NCI-H510A (cell line): ENCODE measurements around the gene NCK1.
A peak's percentile ranks its signal among the peaks of the same experiment; 100 is the strongest.

Source experiments
- DNase-seq: peaks from one replicate; lab custom pipeline; 2025; lab: John Stamatoyannopoulos, UW

The NCK1 gene

GRCh38 chr3:136861890-136862616 is at the start of gene NCK1:
Gene NCK1, plus strand, starts transcription at chr3:136862208. Its CDS starts 65,794 bp downstream, at chr3:136928002.
- peak; percentile 82 for DNase-seq

GRCh38 chr3:136817448-136817847 is 44.6 kb upstream of the NCK1 start:
- no peak for DNase-seq

- DNase-seq: peak; percentile 44
Measured at GRCh38 chr3:136818191-136818768, 43.7 kb upstream of the NCK1 start.

- DNase-seq: peak; percentile 63
Measured at GRCh38 chr3:136818769-136819391, 43.1 kb upstream of the NCK1 start, which contains the start of gene SLC35G2. Gene SLC35G2, plus strand, starts transcription at chr3:136819126. Its CDS starts 35,335 bp downstream, at chr3:136854461.

GRCh38 chr3:136819392-136819730 is 42.6 kb upstream of the NCK1 start:
- DNase-seq: no peak

DNA sequence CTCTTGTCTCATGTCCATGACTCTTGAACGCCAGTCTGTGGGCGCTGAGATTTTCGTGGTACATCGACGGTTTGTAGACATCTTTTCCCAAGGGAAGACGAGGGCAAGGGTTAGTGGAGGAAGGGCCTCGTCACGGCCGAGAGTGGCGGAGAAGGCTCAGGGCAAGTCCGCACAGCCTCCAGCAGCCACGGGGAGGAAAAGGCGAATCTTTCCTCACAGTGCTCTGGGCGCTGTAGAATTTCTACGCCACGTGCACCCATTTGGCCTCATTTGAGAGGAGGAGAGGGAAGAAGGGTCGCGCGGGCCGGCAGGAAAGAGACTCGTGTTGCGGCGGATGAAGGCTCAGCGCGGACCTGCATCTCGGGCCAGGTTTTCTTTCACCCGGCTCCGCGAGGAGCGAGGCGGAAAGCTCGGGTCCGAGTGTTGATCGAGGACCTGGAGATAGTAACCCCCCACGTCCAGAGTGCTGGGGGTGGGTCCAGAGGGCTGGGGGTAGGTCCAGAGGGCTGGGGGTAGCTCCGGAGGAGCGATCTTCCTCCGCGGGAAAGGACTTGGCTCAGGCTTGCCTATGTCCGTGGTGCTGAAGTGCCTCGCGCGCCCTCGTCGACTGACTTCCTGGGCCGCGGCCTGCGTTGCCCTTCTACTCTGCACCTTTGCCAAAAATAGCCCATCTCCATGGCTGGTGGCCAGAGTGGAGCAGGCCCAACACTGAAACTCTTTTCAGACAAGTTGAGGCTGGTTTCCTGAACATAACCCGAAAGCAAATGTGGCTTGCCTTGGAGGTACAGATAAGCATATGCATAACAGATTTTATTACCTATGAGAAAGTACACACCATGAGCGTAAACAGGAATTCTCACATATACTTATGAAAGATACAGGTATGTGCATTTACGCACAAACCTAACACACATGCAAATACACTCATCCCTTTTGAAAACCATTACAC is 42.0 kb upstream of the NCK1 start:
- peak; percentile 33 for DNase-seq

GRCh38 chr3:136831461-136831860 is 30.5 kb upstream of the NCK1 start:
- no peak for DNase-seq

DNA sequence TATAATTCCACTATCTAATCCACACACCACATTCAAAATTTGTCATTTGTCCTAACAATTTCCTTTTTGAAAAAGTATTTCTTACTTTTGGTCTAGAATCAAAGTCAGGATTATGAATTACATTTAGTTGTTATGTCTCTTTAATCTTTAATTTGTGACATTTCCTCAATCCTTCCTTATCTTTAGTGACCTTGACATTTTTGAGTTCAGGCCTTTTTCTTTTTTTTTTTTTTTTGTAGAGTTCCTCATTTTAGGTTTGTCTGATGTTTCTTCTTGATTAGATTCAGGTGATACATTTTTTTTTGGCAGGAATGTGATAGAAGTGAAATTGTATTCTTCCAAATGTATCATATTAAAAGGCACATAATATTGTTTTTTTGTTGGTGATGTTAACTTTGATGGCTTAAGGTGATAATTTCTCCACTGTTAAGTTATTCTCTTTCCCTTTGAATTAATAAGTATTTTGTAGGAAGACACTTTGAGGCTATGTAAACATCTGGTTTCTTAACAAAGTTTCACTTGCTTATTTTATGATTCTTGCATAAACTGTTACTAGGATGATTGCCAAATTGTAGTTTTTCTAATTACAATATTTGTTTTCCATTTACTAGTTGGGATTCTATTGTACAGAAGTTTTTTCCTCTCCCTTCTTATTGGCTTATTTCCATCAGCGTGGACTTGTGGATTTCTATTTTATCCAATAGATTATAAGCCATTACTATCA is 26.8 kb upstream of the NCK1 start:
- no peak for DNase-seq

DNA sequence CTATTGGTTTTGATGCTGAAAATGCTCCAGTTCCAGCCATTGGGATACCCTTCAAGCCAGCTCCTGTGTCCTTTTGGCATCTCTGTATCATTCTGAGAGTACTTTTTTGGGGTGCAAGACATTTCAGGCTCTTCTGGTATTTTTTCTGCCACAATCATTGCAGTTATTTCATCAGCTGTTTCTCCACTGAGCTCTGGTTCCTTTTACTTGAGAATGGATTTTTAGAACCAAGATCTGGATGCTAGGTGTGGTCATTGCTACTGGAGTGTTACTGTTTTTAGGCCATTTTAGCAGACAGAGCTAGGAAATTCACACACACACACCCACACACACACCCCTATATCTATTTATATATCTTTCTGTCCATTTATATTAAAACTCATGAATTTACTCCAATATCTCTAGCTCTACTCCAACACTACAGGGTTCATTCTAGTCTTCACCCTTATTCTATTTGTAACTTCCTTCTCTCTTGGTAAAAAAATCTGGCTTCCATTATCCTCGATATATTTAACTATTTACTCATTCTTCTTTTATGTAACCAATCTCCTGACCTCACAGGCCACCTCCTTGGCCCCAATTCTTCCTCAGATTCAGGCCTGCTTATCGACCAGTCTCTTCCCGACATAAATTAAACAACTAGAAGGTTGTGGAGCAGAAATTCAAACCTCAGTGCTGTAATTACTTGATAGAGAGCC is 26.0 kb upstream of the NCK1 start:
- DNase-seq: no peak

DNA sequence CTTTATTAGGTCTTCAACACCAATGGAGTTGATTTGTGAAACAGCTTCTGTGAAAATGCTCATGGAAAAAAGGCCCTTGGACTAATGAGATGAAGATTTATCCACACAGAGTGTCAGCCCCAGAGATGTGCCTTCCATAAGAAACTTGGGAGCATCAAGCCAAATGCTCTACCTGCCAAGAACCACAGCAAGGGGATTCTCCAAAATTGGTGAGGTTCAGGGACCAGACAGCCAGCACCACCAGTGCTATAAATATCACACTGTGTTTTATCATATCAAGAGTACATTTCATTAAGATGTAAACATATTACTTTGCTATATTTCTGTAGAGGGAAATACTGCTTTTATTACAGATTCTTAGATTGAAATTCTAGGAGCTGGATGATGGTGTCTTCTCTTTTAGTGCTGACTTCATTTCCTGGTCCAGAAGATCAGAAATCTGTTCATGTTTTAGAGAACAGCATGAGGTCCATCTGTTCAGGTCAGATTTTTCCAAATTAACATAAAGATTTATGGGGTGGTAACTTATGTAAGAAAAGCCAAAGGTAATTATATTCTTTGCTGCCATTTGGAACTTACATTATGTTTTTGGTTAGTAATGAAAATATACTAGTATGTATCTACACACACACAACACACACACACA is 25.4 kb upstream of the NCK1 start:
- no peak for DNase-seq

DNA sequence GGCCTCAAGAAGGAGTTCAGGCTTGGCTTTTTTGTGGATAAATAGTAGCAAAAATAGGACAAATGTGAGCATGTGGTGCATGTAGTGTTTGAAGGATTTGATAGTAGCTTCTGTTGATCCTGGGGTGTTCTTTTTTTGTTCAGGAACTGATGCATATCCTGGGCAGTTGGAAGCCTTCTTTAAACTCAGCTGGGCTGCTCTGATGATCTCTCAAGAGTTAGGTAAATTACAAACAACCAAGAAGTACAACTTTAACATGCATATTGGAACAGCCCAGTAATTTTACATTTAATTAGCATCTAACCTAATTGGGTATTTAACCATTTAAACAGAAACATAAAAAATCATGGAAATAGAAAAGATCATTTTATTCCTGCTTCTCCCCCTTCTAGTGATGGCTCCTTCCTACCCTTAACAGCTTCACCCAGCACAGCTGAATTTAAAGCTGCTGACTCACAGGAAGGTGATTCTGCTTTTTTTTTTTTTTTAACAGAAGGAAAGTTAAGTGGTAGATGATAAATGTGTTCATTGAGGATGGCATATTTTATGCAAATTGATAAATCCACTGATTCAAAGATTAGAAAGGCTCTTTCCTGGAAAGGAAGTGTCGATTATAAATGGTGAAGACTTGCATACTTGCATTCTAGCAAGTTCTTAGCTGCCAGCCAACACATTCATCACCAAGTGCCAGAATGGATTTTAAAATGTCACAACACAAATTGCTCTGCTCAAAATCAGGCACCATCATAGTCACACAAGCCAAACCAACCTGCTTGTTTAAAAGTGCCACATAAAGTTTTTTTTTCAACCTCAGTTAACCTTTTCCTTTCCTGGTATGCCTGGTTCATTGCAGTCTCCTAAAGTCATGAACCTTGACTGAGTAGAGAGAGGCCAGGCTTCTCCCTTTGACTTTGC is 23.1 kb upstream of the NCK1 start:
- DNase-seq: no peak

GRCh38 chr3:136839556-136839931 is 22.5 kb upstream of the NCK1 start:
- no peak for DNase-seq

- DNase-seq: no peak
Measured at GRCh38 chr3:136840252-136840651, 21.8 kb upstream of the NCK1 start.

- no peak for DNase-seq
Measured at GRCh38 chr3:136842294-136842693, 19.7 kb upstream of the NCK1 start.

- DNase-seq: no peak
Measured at GRCh38 chr3:136844724-136845123, 17.3 kb upstream of the NCK1 start.

GRCh38 chr3:136852180-136852579 is 9.8 kb upstream of the NCK1 start:
- DNase-seq: no peak

DNA sequence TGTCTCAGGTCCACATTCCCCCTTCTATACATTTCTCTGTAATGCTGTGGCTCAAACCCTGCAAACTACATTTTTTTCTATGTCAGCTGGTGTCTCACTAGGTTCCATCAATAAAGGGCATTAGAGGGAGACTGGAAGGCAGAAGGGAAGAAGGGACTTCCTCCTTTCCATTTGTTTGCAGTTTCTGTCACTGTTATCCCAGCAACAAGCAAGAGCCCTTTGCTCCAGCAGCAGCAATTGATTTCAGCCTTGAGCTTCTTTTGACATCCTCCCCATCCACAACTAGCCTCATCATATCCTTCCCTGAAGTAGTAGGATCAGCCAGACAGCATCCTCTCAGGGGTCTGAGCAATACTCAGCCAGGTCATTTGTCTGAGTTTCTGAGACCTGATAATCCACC is 5.3 kb upstream of the NCK1 start:
- no peak for DNase-seq

GRCh38 chr3:136858381-136858780 is 3.6 kb upstream of the NCK1 start:
- DNase-seq: no peak

GRCh38 chr3:136860541-136860940 is 1.5 kb upstream of the NCK1 start:
- DNase-seq: no peak
